CD14-positive monocyte (primary cell): ENCODE measurements around the gene KLRF1. TPM values are rescaled to one million over a fixed set of nuclear protein-coding genes. Genes with fewer than 3 reads are reported as not detected.

Source experiments
- DNase-seq, 3 donors: peaks; one replicate each; pipeline ENCODE4 v3.0.0-alpha.2; 2011 to 2022
- H2AFZ ChIP-seq: 2 replicates; pipeline ENCODE4 v1.6.0; 2012; ENCODE audit warnings: mild to moderate bottlenecking, low read depth, low read length, inconsistent platforms; ENCODE audit not compliant: insufficient read depth, poor library complexity, severe bottlenecking
- H3K27ac ChIP-seq, 2 donors: 1 replicate in 1 of 2; 2 replicates in 1 of 2; pipeline ENCODE4 v1.5.1; 2012 to 2013; ENCODE audit warnings: low read length in 2 of 2, control low read depth in 1 of 2, inconsistent platforms in 1 of 2, low read depth in 1 of 2, mild to moderate bottlenecking in 1 of 2
- H3K27me3 ChIP-seq, 2 donors: one replicate each; pipeline versions ENCODE4 v1.6.0 to v1.6.1; 2011 to 2013; ENCODE audit warnings: low read length in 2 of 2; ENCODE audit not compliant: control insufficient read depth in 2 of 2, insufficient read depth in 2 of 2
- H3K36me3 ChIP-seq, 2 donors: replicated peaks in 1 of 2; 1 replicate in 1 of 2; 2 replicates in 1 of 2; pipeline versions ENCODE4 v1.5.1 to v1.6.1; 2012 to 2013; ENCODE audit warnings: low read length in 2 of 2, control low read depth in 1 of 2, inconsistent platforms in 1 of 2, mild to moderate bottlenecking in 1 of 2; ENCODE audit not compliant: insufficient read depth in 2 of 2, control insufficient read depth in 1 of 2
- H3K4me1 ChIP-seq, 2 donors: 1 replicate in 1 of 2; 2 replicates in 1 of 2; pipeline versions ENCODE4 v1.5.1 to v1.6.1; 2012 to 2013; ENCODE audit warnings: low read length in 2 of 2, control low read depth in 1 of 2, inconsistent platforms in 1 of 2, mild to moderate bottlenecking in 1 of 2, moderate library complexity in 1 of 2; ENCODE audit not compliant: insufficient read depth in 2 of 2, control insufficient read depth in 1 of 2
- H3K4me2 ChIP-seq: replicated peaks from 2 replicates; pipeline ENCODE3; 2012; ENCODE audit warnings: low read length, moderate library complexity, mild to moderate bottlenecking; ENCODE audit not compliant: poor library complexity, severe bottlenecking; ENCODE audit errors: extremely low read depth
- H3K4me3 ChIP-seq, 3 experiments: fragments of 200-600 bp in 1 of 3; sonication (generic) in 1 of 3; replicated peaks in 1 of 3; 1 replicate in 2 of 3; 2 replicates in 1 of 3; pipeline ENCODE4 v1.5.1; 2011 to 2013; ENCODE audit warnings: low read length in 3 of 3, mild to moderate bottlenecking in 3 of 3, control low read depth in 2 of 3, low read depth in 2 of 3, inconsistent platforms in 1 of 3, moderate library complexity in 1 of 3
- H3K79me2 ChIP-seq: 2 replicates; pipeline ENCODE4 v1.6.0; 2012; ENCODE audit warnings: mild to moderate bottlenecking, control low read depth, inconsistent platforms, low read length, moderate library complexity; ENCODE audit not compliant: insufficient read depth
- H3K9ac ChIP-seq: 2 replicates; pipeline ENCODE4 v1.6.0; 2017; ENCODE audit warnings: low read length, mild to moderate bottlenecking; ENCODE audit not compliant: insufficient read depth, poor library complexity, severe bottlenecking
- H3K9me3 ChIP-seq, 2 donors: replicated peaks in 1 of 2; 1 replicate in 1 of 2; 2 replicates in 1 of 2; pipeline versions ENCODE4 v1.5.1 to v1.6.1; 2012 to 2013; ENCODE audit warnings: low read length in 2 of 2, control low read depth in 1 of 2; ENCODE audit not compliant: control insufficient read depth in 1 of 2, insufficient read depth in 1 of 2
- H4K20me1 ChIP-seq: 2 replicates; pipeline ENCODE4 v1.6.0; 2012; ENCODE audit warnings: mild to moderate bottlenecking, low read length, control low read depth, moderate library complexity; ENCODE audit not compliant: insufficient read depth
- H3K27ac Mint-ChIP-seq, 7 donors: one replicate each; pipeline ENCODE4 v1.8.0; 2020; ENCODE audit warnings: mild to moderate bottlenecking in 7 of 7, mixed read lengths in 7 of 7, moderate library complexity in 6 of 7, inconsistent platforms in 2 of 7
- H3K27me3 Mint-ChIP-seq, 3 donors: one replicate each; pipeline ENCODE4 v1.8.0; 2021 to 2022; ENCODE audit warnings: low read depth in 3 of 3, mild to moderate bottlenecking in 3 of 3, mixed read lengths in 3 of 3, moderate library complexity in 3 of 3, inconsistent platforms in 1 of 3
- H3K36me3 Mint-ChIP-seq, 2 donors: one replicate each; pipeline ENCODE4 v1.8.0; 2020; ENCODE audit warnings: mixed read lengths in 2 of 2, inconsistent platforms in 1 of 2, mild to moderate bottlenecking in 1 of 2
- H3K4me1 Mint-ChIP-seq: one replicate; pipeline ENCODE4 v1.8.0; 2020; ENCODE audit warnings: mild to moderate bottlenecking, mixed read lengths
- H3K4me3 Mint-ChIP-seq, 2 donors: one replicate each; pipeline ENCODE4 v1.8.0; 2020; ENCODE audit warnings: mild to moderate bottlenecking in 2 of 2, mixed read lengths in 2 of 2, moderate library complexity in 1 of 2
- H3K9me3 Mint-ChIP-seq, 7 donors: one replicate each; pipeline ENCODE4 v1.8.0; 2020 to 2022; ENCODE audit warnings: mixed read lengths in 7 of 7, mild to moderate bottlenecking in 6 of 7, moderate library complexity in 6 of 7, inconsistent platforms in 2 of 7
- CTCF ChIP-seq: fragments of 200-600 bp; IDR thresholded peaks from one replicate; pipeline ENCODE4 v1.8.0; 2022; ENCODE audit warnings: antibody characterized with exemption, mild to moderate bottlenecking
- WGBS: methylation state at CpG from one replicate; pipeline ENCODE4 v1.1.5; 2013; ENCODE audit warnings: missing lambda C conversion rate; ENCODE audit not compliant: insufficient coverage; 5-methylcytosine and 5-hydroxymethylcytosine counted together
- intact Hi-C, 2 donors: fragments of 100-400 bp; cut with micrococcal nuclease; formaldehyde crosslinking; loops; one replicate each; pipeline versions ENCODE4 v1.15.0 to v1.15.1; 2023
- polyA plus RNA-seq, 3 donors: library from polyadenylated mRNA; depleted of rRNA in 1 of 3; unstranded in 2 of 3; stranded (reverse) in 1 of 3; fragments of 300-500 nt in 2 of 3; fragments of >200 nt in 1 of 3; fragmentation: Illumina TruSeq in 2 of 3; gene quantifications; 1 replicate in 2 of 3; 2 replicates in 1 of 3; pipeline ENCODE4 v1.2.3, GENCODE V29; 2012 to 2021

Gene KLRF1
- polyA plus RNA-seq, 3 donors: 0.45 to 2.2 (median 1.0) TPM

- Mint-ChIP-seq H3K27ac (no peak overlapping the region), H3K4me1 (peaks cover 21% of the 10 kb centered on the region), H3K27me3 (peaks cover 0 to 2% (median under 1%) of the 10 kb centered on the region in 3 donors), H3K9me3 (no peaks in the 10 kb centered on the region), H3K4me3 (no peak overlapping the region), H3K36me3 (no peaks in the 10 kb centered on the region)
- Histone ChIP-seq H3K36me3 (no peaks in the 10 kb centered on the region), H3K4me3 (no peak overlapping the region), H3K9ac (no peak overlapping the region), H3K27ac (no peak overlapping the region), H4K20me1 (no peaks in the 10 kb centered on the region), H2AFZ (no peak overlapping the region), H3K79me2 (no peaks in the 10 kb centered on the region), H3K27me3 (no peaks in the 10 kb centered on the region), H3K9me3 (no peaks in the 10 kb centered on the region), H3K4me1 (peaks cover 7 to 12% of the 10 kb centered on the region in 2 donors), H3K4me2 (no peak overlapping the region)
- intact Hi-C loops: no loop called here
- no CpG with 5 or more reads among the region's 2 CpGs for WGBS
- no peak for TF ChIP-seq CTCF
- no peak for DNase-seq
Observed at GRCh38 chr12:9805883-9806282, 21.4 kb upstream of the KLRF1 start.

GRCh38 chr12:9806714-9807113 is 20.6 kb upstream of the KLRF1 start:
- no peak for TF ChIP-seq CTCF

More at GRCh38 chr12:9806714-9807113, 20.6 kb upstream of the KLRF1 start:
- no peak overlapping the region for H3K4me3 Mint-ChIP-seq
- no peaks in the 10 kb centered on the region for H3K79me2 ChIP-seq
- H3K9me3 Mint-ChIP-seq: no peaks in the 10 kb centered on the region
- no peaks in the 10 kb centered on the region for H3K9me3 ChIP-seq
- peaks cover 15 to 21% of the 10 kb centered on the region in 2 donors for H3K4me1 ChIP-seq
- no peak overlapping the region for H3K27ac ChIP-seq
- no peak overlapping the region for H2AFZ ChIP-seq
- H3K27me3 Mint-ChIP-seq: peaks cover 0 to 3% (median 2%) of the 10 kb centered on the region in 3 donors
- no peaks in the 10 kb centered on the region for H3K27me3 ChIP-seq
- no peak overlapping the region for H3K27ac Mint-ChIP-seq
- H3K4me1 Mint-ChIP-seq: peaks cover 29% of the 10 kb centered on the region
- H3K4me3 ChIP-seq: no peak overlapping the region
- 90% methylated on average over 3 of the region's 4 CpGs for WGBS
- H3K9ac ChIP-seq: no peak overlapping the region
- intact Hi-C loops: no loop called here
- H3K36me3 Mint-ChIP-seq: no peaks in the 10 kb centered on the region
- DNase-seq: no peak
- no peaks in the 10 kb centered on the region for H3K36me3 ChIP-seq
- H3K4me2 ChIP-seq: no peak overlapping the region
- H4K20me1 ChIP-seq: no peaks in the 10 kb centered on the region
